ENCODE measurements around the gene OBSL1. TPM values are rescaled to one million over a fixed set of nuclear protein-coding genes. Genes with fewer than 3 reads are reported as not detected.

Gene OBSL1
- total and polyA plus RNA-seq, 2 donors (not counting 3 experiments of a cell fraction or from before 2014, with no cell fraction given): 16.7 to 20.7 TPM

DNA sequence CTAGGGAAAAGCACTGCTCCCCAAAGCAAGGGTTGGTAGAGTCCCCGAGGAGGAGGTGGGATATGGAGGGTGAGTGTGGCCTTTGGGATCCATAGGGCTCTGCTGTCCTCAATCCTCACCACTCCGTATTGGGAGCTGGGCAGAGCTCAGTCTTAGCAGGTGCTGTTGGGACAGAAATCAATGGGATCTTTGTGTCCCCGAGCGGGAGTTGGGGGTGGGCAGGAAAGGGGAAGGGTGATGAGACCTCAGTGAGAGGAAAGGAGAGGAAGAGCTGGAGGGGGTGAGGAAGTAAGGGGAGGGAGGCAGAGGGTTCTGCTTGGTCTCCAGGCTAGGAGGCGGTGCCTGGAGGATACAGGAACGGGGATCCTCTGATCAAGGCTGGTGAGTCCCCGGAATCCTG, 54.5 kb downstream of the OBSL1 start:
- no TSS peak for BruUV-seq (replicated peaks)
- no peak for FAIRE-seq
- no peak overlapping the region for H3K27ac ChIP-seq (ENCODE audit: insufficient read depth, low read depth, low read length)
- H3K9me3 ChIP-seq (replicated peaks; ENCODE audit: control insufficient read depth, insufficient read depth, low read length): no peaks in the 10 kb centered on the region
- H3K4me3 ChIP-seq (replicated peaks in 1 of 3; ENCODE audit: insufficient read depth in 1 of 3, low read depth in 1 of 3, low read length in 3 of 3): no peak overlapping the region
- TF ChIP-seq POLR2AphosphoS5 (IDR thresholded peaks at IDR 0.05; ENCODE audit: insufficient read depth, low read depth, low read length): no peak
- no peak for TF ChIP-seq JUN (IDR thresholded peaks at IDR 0.05; ENCODE audit: borderline replicate concordance, insufficient read depth, insufficient read length, low read depth)
- TF ChIP-seq MYC (IDR thresholded peaks at IDR 0.05; ENCODE audit: low read depth, low read length): no peak
- TF ChIP-seq GATA2 (IDR thresholded peaks at IDR 0.05; ENCODE audit: insufficient read depth, insufficient read length, low read depth, low read length): no peak
- TF ChIP-seq FOS (IDR thresholded peaks at IDR 0.05; ENCODE audit: borderline replicate concordance, insufficient read depth, low read length): no peak
- no peak for TF ChIP-seq POLR2A (IDR thresholded peaks at IDR 0.05; ENCODE audit: low read depth, low read length)
- TF ChIP-seq, protein P1, sequence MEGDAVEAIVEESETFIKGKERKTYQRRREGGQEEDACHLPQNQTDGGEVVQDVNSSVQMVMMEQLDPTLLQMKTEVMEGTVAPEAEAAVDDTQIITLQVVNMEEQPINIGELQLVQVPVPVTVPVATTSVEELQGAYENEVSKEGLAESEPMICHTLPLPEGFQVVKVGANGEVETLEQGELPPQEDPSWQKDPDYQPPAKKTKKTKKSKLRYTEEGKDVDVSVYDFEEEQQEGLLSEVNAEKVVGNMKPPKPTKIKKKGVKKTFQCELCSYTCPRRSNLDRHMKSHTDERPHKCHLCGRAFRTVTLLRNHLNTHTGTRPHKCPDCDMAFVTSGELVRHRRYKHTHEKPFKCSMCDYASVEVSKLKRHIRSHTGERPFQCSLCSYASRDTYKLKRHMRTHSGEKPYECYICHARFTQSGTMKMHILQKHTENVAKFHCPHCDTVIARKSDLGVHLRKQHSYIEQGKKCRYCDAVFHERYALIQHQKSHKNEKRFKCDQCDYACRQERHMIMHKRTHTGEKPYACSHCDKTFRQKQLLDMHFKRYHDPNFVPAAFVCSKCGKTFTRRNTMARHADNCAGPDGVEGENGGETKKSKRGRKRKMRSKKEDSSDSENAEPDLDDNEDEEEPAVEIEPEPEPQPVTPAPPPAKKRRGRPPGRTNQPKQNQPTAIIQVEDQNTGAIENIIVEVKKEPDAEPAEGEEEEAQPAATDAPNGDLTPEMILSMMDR (IDR thresholded peaks at IDR 0.05; ENCODE audit: extremely low read depth in 1 of 2, insufficient read depth in 1 of 2, low read depth in 1 of 2, low read length in 2 of 2): no peak
- DNase-seq (ENCODE audit: low read depth, low spot score): no peak
- POLR2A ChIA-PET: interaction anchor here (1.2 kb wide), 1 partner anchor 18 kb away, joined by 4 read pairs; the partner anchor contains the start of gene GMPPA
- H3K9ac ChIP-seq (replicated peaks; ENCODE audit: extremely low read depth, insufficient read depth, low read length): no peak overlapping the region
- no peak overlapping the region for H2AFZ ChIP-seq (ENCODE audit: low read depth, low read length)
- no peaks in the 10 kb centered on the region for H3K4me1 ChIP-seq (ENCODE audit: control insufficient read depth, extremely low read depth, insufficient read depth, low read length)
- H3K27me3 ChIP-seq (ENCODE audit: control insufficient read depth in 2 of 2, insufficient read depth in 2 of 2, low read length in 2 of 2): peaks cover 58 to 61% of the 10 kb centered on the region in 2 experiments
- no peaks in the 10 kb centered on the region for H3K36me3 ChIP-seq (ENCODE audit: control insufficient read depth in 2 of 2, extremely low read depth in 1 of 2, insufficient read depth in 2 of 2, low read length in 2 of 2)
- no peaks in the 10 kb centered on the region for H3K9me1 ChIP-seq (replicated peaks; ENCODE audit: control insufficient read depth, extremely low read depth, insufficient read depth, low read length)
- CTCF ChIA-PET: interaction anchor here (2.7 to 6.6 kb wide), 2 partner anchors 10 to 13 kb away, joined by 7 to 39 read pairs; no protein-coding TSS in a partner anchor
- H4K20me1 ChIP-seq (replicated peaks; ENCODE audit: control insufficient read depth, extremely low read depth, insufficient read depth, low read length): no peaks in the 10 kb centered on the region
- H3K4me2 ChIP-seq (ENCODE audit: insufficient read depth, low read length): no peak overlapping the region
- H3K79me2 ChIP-seq (ENCODE audit: control insufficient read depth, insufficient read depth, low read length): no peaks in the 10 kb centered on the region
- intact Hi-C loops (cut with micrococcal nuclease) (no loop called here), dilution Hi-C loops (cut with MboI; ENCODE audit: extremely low pct_ligation_motif_present, low sequenced_read_pairs) (no loop called here)

All from endothelial cell of umbilical vein (primary cell).